Measurements from ENCODE around the gene JAK1. TPM values are rescaled to one million over a fixed set of nuclear protein-coding genes. Genes with fewer than 3 reads are reported as not detected.

JAK1 gene
- total and polyA plus RNA-seq, 2 experiments from 2014 or later: 8.0 to 19.5 TPM

- H3K4me2 ChIP-seq: no peak overlapping the region
- peaks cover 9% of the 10 kb centered on the region for H3K36me3 Mint-ChIP-seq (ENCODE audit: low read depth)
Measured at GRCh38 chr1:64811131-64811530, 155.2 kb downstream of the JAK1 start.

More at GRCh38 chr1:64811131-64811530, 155.2 kb downstream of the JAK1 start:
- Histone ChIP-seq H4K20me1 (replicated peaks; ENCODE audit: insufficient read depth) (no peaks in the 10 kb centered on the region), H3K4me1 (ENCODE audit: insufficient read depth) (no peaks in the 10 kb centered on the region), H3K27me3 (ENCODE audit: insufficient read depth) (no peaks in the 10 kb centered on the region), H3K4me3 (no peak overlapping the region), H3K36me3 (ENCODE audit: insufficient read depth) (peaks cover 5% of the 10 kb centered on the region; the same call in 1 of the 2 replicates), H3F3A (replicated peaks; ENCODE audit: low read depth) (no peaks in the 10 kb centered on the region), H3K9me2 (ENCODE audit: insufficient read depth) (no peaks in the 10 kb centered on the region), H3K27ac (ENCODE audit: low read depth) (no peak overlapping the region), H3K79me2 (replicated peaks; ENCODE audit: insufficient read depth) (no peaks in the 10 kb centered on the region), H2AFZ (no peak overlapping the region)
- Mint-ChIP-seq H3K9me3 (no peaks in the 10 kb centered on the region), H3K27ac (no peak overlapping the region), H3K4me1 (no peaks in the 10 kb centered on the region), H3K27me3 (ENCODE audit: insufficient read depth, low read depth, poor library complexity) (no peaks in the 10 kb centered on the region), H3K4me3 (no peak overlapping the region)
- no peak for TF ChIP-seq ZNF114 (CRISPR knock-in tag; IDR thresholded peaks at IDR 0.05)
- TF ChIP-seq POLR2AphosphoS5 (IDR thresholded peaks at IDR 0.05; ENCODE audit: low read depth): no peak
- no peak for TF ChIP-seq CTCF (conservative IDR thresholded peaks at IDR 0.05; ENCODE audit: low read depth in 2 of 2)
- no peak for TF ChIP-seq ZNF462 (CRISPR knock-in tag; IDR thresholded peaks at IDR 0.05)
- TF ChIP-seq EZH2phosphoT487 (IDR thresholded peaks at IDR 0.05; ENCODE audit: unreplicated experiment): no peak
- no peak for TF ChIP-seq JUNB (IDR thresholded peaks at IDR 0.05; ENCODE audit: unreplicated experiment)
- TF ChIP-seq EZH2 (IDR thresholded peaks at IDR 0.05; ENCODE audit: low read depth, unreplicated experiment): no peak
- TF ChIP-seq ETS1 (IDR thresholded peaks at IDR 0.05): no peak
- TF ChIP-seq CREB1 (CRISPR knock-in tag; IDR thresholded peaks at IDR 0.05; ENCODE audit: low read depth): no peak
- no peak for ATAC-seq
- no peak for DNase-seq (ENCODE audit: low spot score)

Data from GM23338 (cell line).